H1 (cell line): Measurements from ENCODE around the gene TAS2R40.

ENCODE experiments used
- CEBPB ChIP-seq: IDR thresholded peaks from 2 replicates; pipeline ENCODE4 v1.6.1; 2012; ENCODE audit warnings: low read depth, low read length
- CHD1 ChIP-seq: IDR thresholded peaks from 2 replicates; pipeline ENCODE4 v1.6.1; 2012; ENCODE audit warnings: low read depth, low read length, improper control_type of control experiment
- EP300 ChIP-seq, 2 experiments: IDR thresholded peaks; 1 replicate in 1 of 2; 2 replicates in 1 of 2; pipeline ENCODE4 v1.6.1; 2011 to 2012; ENCODE audit warnings: low read depth in 2 of 2, low read length in 2 of 2, mild to moderate bottlenecking in 2 of 2, borderline replicate concordance in 1 of 2, inconsistent platforms in 1 of 2, moderate library complexity in 1 of 2
- PHF8 ChIP-seq: fragments of 200-600 bp; sonication (generic); conservative IDR thresholded peaks from 2 replicates; pipeline ENCODE4 v1.7.1; 2012; ENCODE audit warnings: low read depth, mild to moderate bottlenecking, inconsistent platforms, low read length, moderate library complexity
- POLR2A ChIP-seq, 2 experiments: IDR thresholded peaks; 1 replicate in 1 of 2; 2 replicates in 1 of 2; pipeline ENCODE4 v1.6.1; 2011; ENCODE audit warnings: low read depth in 2 of 2, low read length in 2 of 2, mild to moderate bottlenecking in 2 of 2; ENCODE audit errors: control extremely low read depth in 1 of 2
- TF ChIP-seq, protein P1 (sequence below): IDR thresholded peaks from 2 replicates; pipeline ENCODE4 v1.6.1; 2012; ENCODE audit warnings: inconsistent platforms

DNA sequence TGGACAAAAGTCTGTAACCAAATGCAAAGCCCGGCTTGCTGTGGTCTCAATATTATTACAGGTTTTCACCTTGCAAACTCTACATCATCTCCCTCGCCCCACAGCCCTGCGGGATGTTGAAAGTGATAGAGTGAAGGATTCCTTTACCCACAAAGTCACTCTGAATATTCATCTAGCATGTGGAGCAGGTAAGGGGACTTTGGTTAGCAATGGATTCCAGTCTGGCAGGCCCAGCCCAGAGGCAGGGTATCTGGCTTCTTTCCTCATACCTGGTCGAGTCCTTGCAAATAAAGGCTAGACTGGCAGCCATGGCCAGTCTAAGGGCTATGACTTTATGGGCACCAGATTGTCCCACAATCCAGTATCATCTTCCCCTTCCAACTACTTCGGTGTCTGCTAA lies 3.2 kb downstream of the TAS2R40 start:
- TF ChIP-seq POLR2A (IDR thresholded peaks at IDR 0.05; ENCODE audit: control extremely low read depth in 1 of 2, low read depth in 2 of 2, low read length in 2 of 2) (no peak), PHF8 (no peak), CHD1 (no peak), CEBPB (no peak), EP300 (IDR thresholded peaks at IDR 0.05; ENCODE audit: borderline replicate concordance in 1 of 2, low read depth in 2 of 2, low read length in 2 of 2) (no peak)
- TF ChIP-seq, protein P1, sequence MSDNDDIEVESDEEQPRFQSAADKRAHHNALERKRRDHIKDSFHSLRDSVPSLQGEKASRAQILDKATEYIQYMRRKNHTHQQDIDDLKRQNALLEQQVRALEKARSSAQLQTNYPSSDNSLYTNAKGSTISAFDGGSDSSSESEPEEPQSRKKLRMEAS, result no peak
